Fibroblast of pulmonary artery (primary cell): ENCODE measurements around the gene LUZP1.

ENCODE experiments used
- DNase-seq: peaks from one replicate; pipeline ENCODE4 v3.0.0-alpha.2; 2010; ENCODE audit warnings: low read depth
- H3K4me3 ChIP-seq: replicated peaks from 2 replicates; pipeline ENCODE4 v1.5.1; 2011; ENCODE audit warnings: low read depth, mild to moderate bottlenecking, control low read depth, low read length, moderate library complexity
- CTCF ChIP-seq: IDR thresholded peaks from 2 replicates; pipeline ENCODE4 v1.5.1; 2011; ENCODE audit warnings: mild to moderate bottlenecking, control low read depth, low read length, inconsistent platforms; ENCODE audit errors: missing control alignments

Gene LUZP1

GRCh38 chr1:23168079-23168444 is 594 bp downstream of the LUZP1 start:
- peak overlapping the region; percentile 78 for H3K4me3 ChIP-seq
- DNase-seq = no peak
- no peak for TF ChIP-seq CTCF

DNA sequence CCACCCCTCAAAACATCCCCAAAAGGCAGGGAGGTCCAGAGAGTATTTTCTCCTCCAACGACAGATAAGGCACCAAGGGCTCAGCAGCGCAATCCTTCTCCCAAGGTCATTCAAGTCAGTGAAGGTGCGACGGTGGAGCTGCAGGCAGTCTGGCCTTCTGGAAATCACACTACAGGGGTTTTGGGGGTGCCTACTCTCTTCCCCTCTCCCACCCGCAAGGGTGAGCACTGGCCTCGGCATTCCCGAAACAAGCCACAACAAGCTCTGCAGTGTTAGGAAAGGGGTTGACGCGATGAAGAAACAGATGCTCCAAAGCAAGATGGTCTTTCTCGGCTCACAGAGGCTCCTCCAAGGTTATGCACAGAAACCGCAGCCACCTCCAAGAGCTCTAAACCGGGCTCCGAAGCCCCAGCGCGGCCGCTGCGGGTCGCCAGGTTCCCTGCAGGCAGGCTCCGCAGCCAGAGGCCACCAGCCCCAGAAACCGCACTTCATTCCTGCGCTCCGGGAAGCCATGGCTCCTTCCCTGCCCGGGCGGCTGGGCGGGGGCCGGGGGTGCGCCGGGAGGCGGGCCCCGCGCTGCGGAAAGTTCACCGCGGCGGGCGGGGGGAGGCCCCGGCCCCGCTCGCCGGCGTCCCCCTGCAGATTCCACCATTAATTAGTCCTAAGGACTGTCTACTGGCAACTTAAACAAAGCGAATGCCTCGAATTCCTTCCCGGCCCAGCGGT is 1.1 kb downstream of the LUZP1 start:
- TF ChIP-seq CTCF = no peak
- peak overlapping the region; percentile 78 for H3K4me3 ChIP-seq
- peak; percentile 47 for DNase-seq

DNA sequence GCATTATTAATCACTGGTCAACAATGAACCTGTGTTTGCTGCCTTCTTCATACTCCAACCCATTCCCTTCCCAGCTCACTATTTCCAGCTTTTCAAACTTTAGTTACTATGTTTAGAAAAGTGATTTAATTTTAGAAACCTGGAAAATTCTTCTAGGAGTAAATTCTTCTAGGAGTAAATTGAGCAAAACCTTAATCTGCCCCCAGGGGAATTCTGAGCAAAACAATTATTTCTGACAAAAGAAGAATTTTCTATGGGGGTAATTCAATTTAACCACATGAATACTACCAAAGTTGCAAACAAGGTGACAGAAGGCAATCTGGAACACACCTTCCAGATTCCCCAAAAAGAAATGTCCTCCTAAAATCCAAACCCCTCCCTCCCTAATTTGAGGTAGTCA is 1.8 kb downstream of the LUZP1 start:
- no peak for TF ChIP-seq CTCF
- peak overlapping the region; percentile 78 for H3K4me3 ChIP-seq
- no peak for DNase-seq

GRCh38 chr1:23163395-23163794 is 5.3 kb downstream of the LUZP1 start:
- DNase-seq = peak; percentile 19
- H3K4me3 ChIP-seq = no peak overlapping the region
- no peak for TF ChIP-seq CTCF

- no peak for DNase-seq
- TF ChIP-seq CTCF = no peak
- no peak overlapping the region for H3K4me3 ChIP-seq
Measured at GRCh38 chr1:23159963-23160877, 8.4 kb downstream of the LUZP1 start.

GRCh38 chr1:23156940-23157339 is 11.7 kb downstream of the LUZP1 start:
- no peak for DNase-seq
- H3K4me3 ChIP-seq = no peak overlapping the region
- TF ChIP-seq CTCF = no peak
